Endothelial cell of umbilical vein (primary cell): Measurements from ENCODE around the gene ZMYM1. TPM values are rescaled to one million over a fixed set of nuclear protein-coding genes. Genes with fewer than 3 reads are reported as not detected.

Experiments
- BruUV-seq: library from RNA; stranded (reverse); fragments of 400-500 nt; replicated peaks from 2 replicates; lab custom pipeline; 2021; lab: Mats Ljungman, UMichigan
- CTCF ChIA-PET: fragments of 300-600, 350-600 bp; sonication (Branson Sonifier 250); formaldehyde crosslinking; loops from one replicate; lab custom pipeline; 2021; ENCODE audit warnings: antibody characterized with exemption, inconsistent platforms; lab: Charles Lee
- POLR2A ChIA-PET: fragments of 300-600, 350-600 bp; sonication (Branson Sonifier 250); formaldehyde crosslinking; loops from one replicate; lab custom pipeline; 2021; ENCODE audit warnings: antibody characterized with exemption, inconsistent platforms; lab: Charles Lee
- DNase-seq: peaks from one replicate; pipeline ENCODE4 v3.0.0-alpha.2; 2011; ENCODE audit warnings: low read depth, low spot score
- FAIRE-seq: peaks from 2 replicates; lab custom pipeline; 2011; peaks lifted over from hg19 to GRCh38; lab: Jason Lieb, UNC
- H2AFZ ChIP-seq: 2 replicates; pipeline ENCODE4 v1.6.0; 2012; ENCODE audit warnings: low read depth, low read length, control low read depth, inconsistent platforms
- H3K27ac ChIP-seq: 2 replicates; pipeline ENCODE4 v1.5.1; 2011; ENCODE audit warnings: low read depth, mild to moderate bottlenecking, control low read depth, low read length, moderate library complexity; ENCODE audit not compliant: insufficient read depth
- H3K27me3 ChIP-seq, 2 experiments: 2 replicates each; pipeline versions ENCODE4 v1.6.0 to v1.6.1; 2011; ENCODE audit warnings: low read length in 2 of 2, mixed read lengths in 1 of 2; ENCODE audit not compliant: control insufficient read depth in 2 of 2, insufficient read depth in 2 of 2
- H3K36me3 ChIP-seq, 2 experiments: 2 replicates in 1 of 2; 3 replicates in 1 of 2; pipeline ENCODE4 v1.5.1; 2011; ENCODE audit warnings: low read length in 2 of 2, mild to moderate bottlenecking in 1 of 2, moderate library complexity in 1 of 2; ENCODE audit not compliant: control insufficient read depth in 2 of 2, insufficient read depth in 2 of 2; ENCODE audit errors: extremely low read depth in 1 of 2
- H3K4me1 ChIP-seq: 3 replicates; pipeline ENCODE4 v1.5.1; 2011; ENCODE audit warnings: mild to moderate bottlenecking, low read length; ENCODE audit not compliant: control insufficient read depth, insufficient read depth; ENCODE audit errors: extremely low read depth
- H3K4me2 ChIP-seq: 2 replicates; pipeline ENCODE4 v1.6.1; 2011; ENCODE audit warnings: low read length, control low read depth, mixed read lengths; ENCODE audit not compliant: insufficient read depth
- H3K4me3 ChIP-seq, 3 experiments: fragments of 200-600 bp in 1 of 3; sonication (generic), shearing (Covaris generic) in 1 of 3; replicated peaks in 1 of 3; 2 replicates each; pipeline ENCODE4 v1.5.1; 2011 to 2016; ENCODE audit warnings: control low read depth in 3 of 3, low read length in 3 of 3, mild to moderate bottlenecking in 2 of 3, inconsistent platforms in 1 of 3, low read depth in 1 of 3, moderate library complexity in 1 of 3; ENCODE audit not compliant: insufficient read depth in 1 of 3
- H3K79me2 ChIP-seq: 2 replicates; pipeline ENCODE4 v1.6.0; 2012; ENCODE audit warnings: low read length, inconsistent platforms; ENCODE audit not compliant: control insufficient read depth, insufficient read depth
- H3K9ac ChIP-seq: replicated peaks from 2 replicates; pipeline ENCODE3; 2011; ENCODE audit warnings: low read length, control low read depth; ENCODE audit not compliant: insufficient read depth; ENCODE audit errors: extremely low read depth
- H3K9me1 ChIP-seq: replicated peaks from 3 replicates; pipeline ENCODE4 v1.6.0; 2011; ENCODE audit warnings: mild to moderate bottlenecking, low read length; ENCODE audit not compliant: control insufficient read depth, insufficient read depth; ENCODE audit errors: extremely low read depth
- H3K9me3 ChIP-seq: replicated peaks from 2 replicates; pipeline ENCODE4 v1.5.1; 2012; ENCODE audit warnings: low read length, inconsistent platforms; ENCODE audit not compliant: control insufficient read depth, insufficient read depth
- H4K20me1 ChIP-seq: replicated peaks from 2 replicates; pipeline ENCODE3; 2011; ENCODE audit warnings: mild to moderate bottlenecking, low read length; ENCODE audit not compliant: control insufficient read depth, insufficient read depth; ENCODE audit errors: extremely low read depth
- EZH2 ChIP-seq: IDR thresholded peaks from 2 replicates; pipeline ENCODE4 v1.6.1; 2012; ENCODE audit warnings: borderline replicate concordance, low read depth, mild to moderate bottlenecking, moderate library complexity, low read length, inconsistent platforms; ENCODE audit not compliant: severe bottlenecking
- FOS ChIP-seq: IDR thresholded peaks from 2 replicates; pipeline ENCODE4 v1.6.1; 2011; ENCODE audit warnings: mild to moderate bottlenecking, low read length, moderate library complexity, borderline replicate concordance; ENCODE audit not compliant: insufficient read depth
- GATA2 ChIP-seq: IDR thresholded peaks from 2 replicates; pipeline ENCODE4 v1.7.0; 2011; ENCODE audit warnings: low read depth, mild to moderate bottlenecking, moderate library complexity, mixed read lengths, low read length; ENCODE audit not compliant: insufficient read length, insufficient read depth
- JUN ChIP-seq: IDR thresholded peaks from 2 replicates; pipeline ENCODE4 v1.6.1; 2011; ENCODE audit warnings: borderline replicate concordance, low read depth; ENCODE audit not compliant: insufficient read length, insufficient read depth
- MAX ChIP-seq: IDR thresholded peaks from 2 replicates; pipeline ENCODE4 v1.6.1; 2011; ENCODE audit not compliant: insufficient read depth, insufficient read length
- MYC ChIP-seq: IDR thresholded peaks from one replicate; pipeline ENCODE4 v1.6.1; 2011; ENCODE audit warnings: mild to moderate bottlenecking, low read depth, low read length
- POLR2A ChIP-seq: IDR thresholded peaks from 2 replicates; pipeline ENCODE4 v1.6.1; 2012; ENCODE audit warnings: low read depth, mild to moderate bottlenecking, control low read depth, low read length
- POLR2AphosphoS5 ChIP-seq: IDR thresholded peaks from 2 replicates; pipeline ENCODE4 v1.6.1; 2012; ENCODE audit warnings: low read depth, mild to moderate bottlenecking, control low read depth, low read length, moderate library complexity; ENCODE audit not compliant: insufficient read depth
- dilution Hi-C: fragments of 300-500 bp; cut with MboI; formaldehyde crosslinking; loops from one replicate; pipeline ENCODE4 v1.15.0; 2019; ENCODE audit warnings: low sequenced_read_pairs; ENCODE audit not compliant: extremely low pct_ligation_motif_present
- intact Hi-C: fragments of 100-400 bp; cut with micrococcal nuclease; formaldehyde crosslinking; loops from one replicate; pipeline ENCODE4 v1.10.0; 2022
- polyA plus RNA-seq, 4 experiments: library from polyadenylated mRNA; depleted of rRNA in 3 of 4; stranded (reverse) in 3 of 4; unstranded in 1 of 4; fragments of >200 nt; gene quantifications; 2 replicates each; pipeline versions ENCODE4 v1.2.1 to v1.2.3, GENCODE V29; 2011 to 2012; ENCODE audit warnings: missing spikeins in 1 of 4
- total RNA-seq: library from RNA; stranded (reverse); gene quantifications from 2 replicates; pipeline ENCODE4 v1.2.3, GENCODE V29; 2021
- TF ChIP-seq, protein P1 (sequence below), 2 donors: IDR thresholded peaks; 1 replicate in 1 of 2; 2 replicates in 1 of 2; pipeline ENCODE4 v1.5.1; 2011; ENCODE audit warnings: low read length in 2 of 2, mild to moderate bottlenecking in 2 of 2, moderate library complexity in 2 of 2, control low read depth in 1 of 2, inconsistent platforms in 1 of 2, low read depth in 1 of 2; ENCODE audit not compliant: insufficient read depth in 1 of 2; ENCODE audit errors: extremely low read depth in 1 of 2

ZMYM1 gene
- total and polyA plus RNA-seq, 2 donors (not counting 3 experiments of a cell fraction or from before 2014, with no cell fraction given): 5.8 to 21.4 TPM

- no peaks in the 10 kb centered on the region for H3K9me3 ChIP-seq
- intact Hi-C loops: loop anchor here (1.0 to 2.0 kb wide), 3 partner anchors 15 to 32 kb away; partner anchors contain the start of genes ZMYM1 and ZMYM6
- BruUV-seq: TSS peak; percentile 98
- no peak overlapping the region for H3K9ac ChIP-seq
- CTCF ChIA-PET: no interaction called here
- peaks cover 18% of the 10 kb centered on the region for H3K4me1 ChIP-seq
- H4K20me1 ChIP-seq: no peaks in the 10 kb centered on the region
- H3K27me3 ChIP-seq: no peaks in the 10 kb centered on the region
- POLR2A ChIA-PET: interaction anchor here (1.5 kb wide), 1 partner anchor 32 kb away, joined by 4 read pairs; no protein-coding TSS in a partner anchor
- no peak for TF ChIP-seq MYC
- peak; percentile 95 for TF ChIP-seq GATA2
- TF ChIP-seq, protein P1, sequence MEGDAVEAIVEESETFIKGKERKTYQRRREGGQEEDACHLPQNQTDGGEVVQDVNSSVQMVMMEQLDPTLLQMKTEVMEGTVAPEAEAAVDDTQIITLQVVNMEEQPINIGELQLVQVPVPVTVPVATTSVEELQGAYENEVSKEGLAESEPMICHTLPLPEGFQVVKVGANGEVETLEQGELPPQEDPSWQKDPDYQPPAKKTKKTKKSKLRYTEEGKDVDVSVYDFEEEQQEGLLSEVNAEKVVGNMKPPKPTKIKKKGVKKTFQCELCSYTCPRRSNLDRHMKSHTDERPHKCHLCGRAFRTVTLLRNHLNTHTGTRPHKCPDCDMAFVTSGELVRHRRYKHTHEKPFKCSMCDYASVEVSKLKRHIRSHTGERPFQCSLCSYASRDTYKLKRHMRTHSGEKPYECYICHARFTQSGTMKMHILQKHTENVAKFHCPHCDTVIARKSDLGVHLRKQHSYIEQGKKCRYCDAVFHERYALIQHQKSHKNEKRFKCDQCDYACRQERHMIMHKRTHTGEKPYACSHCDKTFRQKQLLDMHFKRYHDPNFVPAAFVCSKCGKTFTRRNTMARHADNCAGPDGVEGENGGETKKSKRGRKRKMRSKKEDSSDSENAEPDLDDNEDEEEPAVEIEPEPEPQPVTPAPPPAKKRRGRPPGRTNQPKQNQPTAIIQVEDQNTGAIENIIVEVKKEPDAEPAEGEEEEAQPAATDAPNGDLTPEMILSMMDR (IDR thresholded peaks at IDR 0.05; ENCODE audit: extremely low read depth in 1 of 2, insufficient read depth in 1 of 2, low read depth in 1 of 2, low read length in 2 of 2): no peak
- TF ChIP-seq MAX: no peak
- no peak for TF ChIP-seq EZH2
- TF ChIP-seq POLR2A: no peak
- TF ChIP-seq JUN: peak; percentile 51
- peak; percentile 90 for TF ChIP-seq POLR2AphosphoS5
- peak; percentile 93 for TF ChIP-seq FOS
- H3K4me3 ChIP-seq: no peak overlapping the region
- peak; percentile 87 for DNase-seq
- dilution Hi-C loops: no loop called here
- H3K4me2 ChIP-seq: peak overlapping the region; percentile 70
- H3K27ac ChIP-seq: peak overlapping the region; percentile 57
- H2AFZ ChIP-seq: peak overlapping the region; percentile 1
- no peaks in the 10 kb centered on the region for H3K9me1 ChIP-seq
- no peaks in the 10 kb centered on the region for H3K79me2 ChIP-seq
- H3K36me3 ChIP-seq: no peaks in the 10 kb centered on the region
- peak; percentile 99 for FAIRE-seq
Measured at GRCh38 chr1:35062518-35063196, 16.5 kb upstream of the ZMYM1 start.
